Lung microvascular endothelial cell (primary cell): Measurements from ENCODE around the gene RBM39. TPM values are rescaled to one million over a fixed set of nuclear protein-coding genes. Genes with fewer than 3 reads are reported as not detected.
"Not testable (repeated sequence)": the region's sequence is repeated elsewhere in the genome, so short reads cannot be mapped to it uniquely, and the experiment has no call there.

Experiments used
- DNase-seq, 2 donors: peaks; one replicate each; pipeline versions ENCODE4 v3.0.0 to v3.0.0-alpha.2; 2010; ENCODE audit warnings: low read depth in 2 of 2
- total RNA-seq: library from RNA; depleted of rRNA; stranded (reverse); fragments of >200 nt; gene quantifications from 2 replicates; pipeline ENCODE4 v1.2.1, GENCODE V29; 2014

Gene RBM39
- total RNA-seq: 231 and 313 TPM in 2 replicates

DNA sequence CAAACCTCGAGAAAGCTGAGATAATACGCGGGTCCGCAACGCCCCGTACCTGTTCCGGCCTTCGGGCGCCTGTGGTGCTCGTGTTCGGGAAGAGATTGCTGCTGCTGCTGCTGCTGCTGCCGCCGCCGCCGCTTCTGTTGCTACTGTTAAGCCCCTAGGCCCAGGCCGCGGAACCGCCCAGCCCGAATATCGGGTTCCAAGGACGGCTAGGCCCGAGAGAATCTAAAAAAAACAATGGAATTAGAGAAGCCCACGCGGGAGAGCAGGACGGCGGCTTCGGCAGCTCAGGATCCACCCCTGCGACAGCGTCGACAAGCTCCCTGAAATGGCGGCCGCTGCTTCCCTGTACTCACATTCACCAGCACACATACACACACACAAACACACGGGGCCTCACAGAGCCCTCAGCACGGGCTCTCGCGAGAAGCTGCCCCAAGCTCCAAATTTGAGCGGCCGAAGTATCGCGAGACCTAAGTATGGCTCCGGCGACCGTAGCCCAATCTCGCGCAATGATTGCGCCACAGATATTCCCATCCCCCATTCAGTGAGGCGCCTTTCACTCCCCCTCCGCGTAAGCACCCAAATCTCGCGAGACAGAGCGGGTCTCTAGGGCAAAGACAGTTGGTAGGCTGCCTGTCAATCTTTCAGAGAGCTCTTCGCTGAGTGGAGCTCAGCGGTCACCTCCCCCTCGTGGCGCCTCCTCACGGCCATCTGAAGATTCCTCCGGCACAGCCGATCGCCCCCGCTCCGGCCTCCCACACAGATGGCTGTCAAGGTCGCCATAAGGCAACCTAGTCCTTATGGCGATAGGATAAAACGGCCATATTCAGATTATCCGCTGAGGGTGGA, at the start of gene RBM39:
TSS of gene RBM39 (minus strand) at position 369 of the 849 bp plus-strand sequence. CDS start 1,386 bp downstream, outside the sequence.
- DNase-seq: peak; percentile 100

DNA sequence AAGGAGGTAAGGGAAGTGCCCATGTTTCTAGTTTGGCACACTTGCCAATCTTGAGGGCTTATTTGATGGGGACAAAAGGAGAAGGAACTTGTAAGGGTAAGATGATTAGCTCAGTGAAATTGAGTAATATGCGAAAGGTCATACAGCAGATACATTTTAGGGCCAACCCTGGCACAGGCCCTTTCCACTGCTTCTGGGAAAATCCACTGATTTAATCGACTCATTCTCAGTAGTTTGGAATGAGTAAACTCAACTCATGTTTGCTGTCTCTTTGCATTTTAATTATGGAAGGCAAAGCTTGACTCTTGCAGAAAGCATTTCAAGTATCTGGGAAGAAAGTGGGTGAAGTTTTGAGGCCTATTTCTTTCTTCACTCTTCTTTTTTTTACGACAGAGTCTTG, 49.8 kb upstream of the RBM39 start:
- DNase-seq: no peak

DNA sequence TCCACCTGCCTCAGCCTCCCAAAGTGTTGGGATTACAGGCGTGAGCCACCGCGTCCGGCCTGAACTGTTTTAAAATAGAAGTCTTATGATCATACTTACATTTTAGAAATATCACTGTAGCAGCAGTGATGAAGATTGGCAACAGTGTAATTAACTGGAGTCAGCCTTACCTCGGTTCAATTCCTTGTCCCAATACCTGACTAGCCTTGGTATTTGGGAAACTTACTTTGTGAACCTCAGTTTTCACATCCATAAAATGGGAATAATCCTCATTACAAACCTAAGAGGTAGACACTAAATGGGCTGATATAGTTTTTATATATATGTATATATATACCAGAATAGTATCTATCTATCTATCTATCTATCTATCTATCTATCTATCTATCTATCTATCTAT, 49.0 kb upstream of the RBM39 start:
- no peak for DNase-seq

DNA sequence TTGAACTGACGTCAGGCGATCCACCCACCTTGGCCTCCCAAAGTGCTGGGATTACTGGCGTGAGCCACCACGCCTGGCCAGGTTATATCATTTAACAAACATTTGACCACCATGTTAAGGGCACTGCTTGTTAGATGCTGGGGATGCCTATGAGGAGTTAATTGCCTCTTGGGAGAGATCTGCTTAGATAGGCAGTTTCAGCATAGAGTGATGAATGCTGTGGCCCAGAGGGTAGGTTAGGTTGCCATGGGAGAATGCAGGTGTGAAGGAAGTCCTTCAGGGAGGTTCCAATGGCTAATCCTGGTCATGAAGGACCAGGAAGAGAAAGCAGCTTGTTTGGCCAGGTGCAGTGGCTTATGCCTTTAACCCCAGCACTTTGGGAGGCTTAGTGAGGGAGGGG, 46.7 kb upstream of the RBM39 start:
- no peak for DNase-seq

DNA sequence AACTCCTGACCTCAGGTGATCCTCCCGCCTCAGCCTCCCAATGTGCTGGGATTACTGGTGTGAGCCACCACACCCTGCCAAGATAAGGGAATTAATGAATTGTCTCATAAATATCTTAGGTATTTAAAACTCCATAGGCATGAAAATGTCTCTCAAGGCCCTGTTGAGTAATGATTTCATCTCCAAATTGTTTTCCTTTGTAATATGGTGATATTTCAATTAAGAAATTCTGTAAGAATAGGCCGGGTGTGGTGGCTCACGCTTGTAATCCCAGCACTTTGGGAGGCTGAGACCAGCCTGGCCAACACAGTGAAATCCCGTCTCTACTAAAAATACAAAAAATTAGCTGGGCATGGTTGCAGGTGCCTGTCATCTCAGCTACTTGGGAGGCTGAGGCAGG, 43.5 kb upstream of the RBM39 start:
- DNase-seq: not testable (repeated sequence)

DNA sequence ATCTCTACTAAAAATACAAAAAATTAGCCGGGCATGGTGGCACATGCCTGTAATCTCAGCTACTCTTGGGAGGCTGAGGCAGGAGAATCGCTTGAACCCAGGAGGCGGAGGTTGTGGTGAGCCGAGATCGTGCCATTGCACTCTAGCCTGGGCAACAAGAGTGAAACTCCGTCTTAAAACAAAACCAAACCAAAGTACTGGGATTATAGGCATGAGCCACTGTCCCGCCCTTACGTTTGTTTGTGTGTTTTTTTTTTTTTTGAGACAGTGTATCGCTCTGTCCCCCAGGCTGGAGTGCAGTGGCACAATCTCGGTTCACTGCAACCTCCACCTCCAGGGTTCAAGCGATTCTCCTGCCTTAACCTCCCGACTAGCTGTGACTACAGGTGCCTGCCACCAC, 41.8 kb upstream of the RBM39 start:
- not testable (repeated sequence) for DNase-seq

DNA sequence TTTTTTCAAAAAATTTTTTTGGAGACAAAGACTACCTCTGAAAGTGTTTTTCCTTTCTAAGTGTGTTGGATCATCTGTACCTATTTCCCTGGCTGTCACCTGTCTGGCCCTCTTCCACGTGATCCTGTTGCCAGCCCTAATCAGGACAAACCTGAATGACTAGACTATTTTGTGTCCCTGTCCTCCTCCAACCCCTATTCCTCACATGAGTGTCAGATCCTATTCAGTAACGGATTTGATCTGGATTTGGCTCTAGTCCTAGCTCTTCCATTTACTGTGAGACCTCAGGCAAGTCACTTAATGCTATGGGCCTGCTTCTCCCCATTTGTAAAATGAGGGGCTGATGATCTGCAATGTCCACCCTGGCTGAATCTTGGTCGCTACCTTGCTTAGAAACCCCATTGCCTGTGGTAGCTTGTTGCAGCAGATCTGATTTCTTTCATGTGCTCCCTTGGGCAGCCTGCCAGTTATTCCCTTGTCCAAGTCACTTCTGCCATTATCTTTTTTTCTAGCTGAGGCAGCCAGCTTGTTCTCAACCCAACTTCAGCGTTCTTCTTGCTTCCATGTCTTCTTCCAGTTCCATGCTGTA, 34.5 kb upstream of the RBM39 start:
- DNase-seq: peak; percentile 35 to 47

DNA sequence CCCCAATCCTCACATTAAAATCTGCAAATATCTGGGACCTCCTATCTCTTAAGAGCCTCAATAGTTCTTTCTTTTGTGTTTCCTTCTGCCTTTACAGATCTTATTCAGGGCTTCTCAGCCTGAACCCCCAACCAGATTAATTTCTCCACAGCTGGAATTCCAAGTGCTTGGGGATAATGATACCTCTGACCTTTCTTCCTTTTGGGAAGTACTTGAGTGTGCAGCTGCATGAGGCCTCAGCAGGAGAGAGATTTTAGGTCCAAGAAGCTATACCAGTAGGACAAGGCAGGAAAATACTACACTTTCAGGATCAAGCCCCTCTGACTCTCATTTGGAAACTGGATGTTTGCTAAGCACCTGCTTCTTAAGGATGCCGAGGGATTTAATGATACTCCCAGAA, 32.3 kb upstream of the RBM39 start:
- no peak for DNase-seq

DNA sequence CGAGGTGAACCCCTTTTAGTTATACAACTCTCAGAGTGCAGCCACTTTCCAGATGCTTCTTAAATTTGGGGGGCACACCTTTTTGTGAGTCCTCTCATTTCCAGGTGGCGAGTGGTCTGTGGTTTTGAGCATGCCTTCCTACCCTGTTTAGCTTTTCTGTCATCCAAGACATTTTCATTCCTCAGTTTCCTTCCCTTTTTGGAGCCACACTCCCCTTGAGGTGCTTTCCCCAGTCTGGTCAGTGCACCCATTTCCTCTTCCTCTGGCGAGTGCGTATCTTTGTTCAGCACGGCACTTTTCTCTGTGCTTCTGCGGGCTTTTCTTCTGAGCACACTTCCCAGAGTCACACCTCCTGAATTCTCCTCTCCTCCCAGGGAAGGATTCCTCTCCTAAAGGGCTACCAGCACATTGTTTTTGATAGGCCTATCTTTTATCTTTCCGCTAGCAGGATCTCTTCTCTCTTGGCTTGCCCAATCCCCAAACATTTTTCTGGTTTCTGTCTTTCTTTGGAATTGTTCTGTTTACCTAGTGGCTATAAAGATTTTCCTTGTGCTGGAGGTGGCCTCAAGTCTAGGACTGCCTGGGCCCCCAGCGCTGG, 31.2 kb upstream of the RBM39 start:
- DNase-seq: peak; percentile 10 to 79

DNA sequence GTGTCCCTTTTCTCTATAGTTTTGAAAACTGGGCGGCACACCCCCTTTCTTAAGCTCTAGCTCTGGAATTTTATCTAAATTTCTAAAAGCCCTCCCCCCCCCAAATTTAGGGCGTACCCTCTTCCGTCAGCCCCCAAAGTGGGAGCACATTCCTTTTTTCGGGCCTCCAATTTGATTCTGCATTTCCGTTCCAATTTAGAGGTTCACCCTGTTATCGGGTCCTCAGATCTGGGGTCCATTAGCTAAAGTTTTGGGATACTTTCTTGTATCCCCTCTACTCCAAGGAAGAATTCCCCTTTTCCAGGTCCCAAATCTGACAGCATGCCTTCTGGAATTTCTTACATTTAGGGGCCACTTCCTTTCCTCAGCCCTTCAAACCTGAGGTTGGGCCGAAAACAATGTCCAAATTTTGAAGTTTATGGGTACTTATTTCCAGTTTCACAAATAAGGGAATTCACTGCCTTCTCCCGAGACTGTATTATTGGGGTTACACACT, 30.6 kb upstream of the RBM39 start:
- DNase-seq: peak in 1 of 2 donors; percentile 3

DNA sequence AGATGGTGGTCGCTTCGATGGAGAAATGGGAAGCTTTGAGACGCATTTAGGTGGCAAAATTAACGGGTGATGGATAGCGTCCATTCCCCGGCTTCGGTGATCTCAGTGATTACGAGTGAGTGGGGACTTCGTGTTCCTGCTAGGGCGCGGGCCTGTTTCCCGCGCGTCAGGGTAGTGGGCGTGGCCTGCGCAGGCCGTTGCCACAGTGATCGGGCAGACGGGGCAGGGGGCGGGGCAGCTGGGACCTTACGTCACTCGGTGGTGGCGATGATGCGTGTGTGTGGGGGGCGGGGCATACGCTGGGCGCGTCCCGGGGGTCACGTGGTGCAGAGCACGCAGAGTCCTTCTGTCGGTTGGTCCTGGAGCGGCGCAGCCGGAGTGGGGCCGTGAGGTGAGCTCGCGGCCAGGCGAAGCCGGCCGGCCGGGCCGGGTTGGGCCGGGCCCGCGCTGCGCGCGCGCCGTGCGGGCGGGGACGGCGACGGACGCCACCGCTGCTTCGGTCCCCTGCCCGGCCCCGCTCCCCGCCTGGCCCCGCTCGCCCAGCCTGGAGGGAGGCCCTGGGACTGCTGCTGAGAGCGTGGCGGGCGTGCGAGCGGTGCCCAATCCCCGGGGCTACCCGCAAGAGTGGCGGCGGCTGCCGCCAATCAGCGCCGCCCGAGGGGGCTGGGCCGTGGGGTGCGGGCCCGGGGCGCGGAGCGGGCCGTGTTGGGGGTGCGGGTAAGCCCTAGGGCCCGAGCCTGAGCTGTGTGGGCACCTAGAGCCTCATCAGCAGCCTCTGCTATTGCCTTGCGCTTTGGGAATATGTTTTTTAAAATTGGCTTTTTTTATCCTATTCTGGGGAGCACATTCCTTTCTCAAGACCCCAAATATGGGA, 29.9 kb upstream of the RBM39 start, which contains the start of gene PHF20:
TSS of gene PHF20 (plus strand) at position 327 of the 874 bp plus-strand sequence. CDS start 29,508 bp downstream, outside the sequence.
- peak; percentile 99 for DNase-seq

DNA sequence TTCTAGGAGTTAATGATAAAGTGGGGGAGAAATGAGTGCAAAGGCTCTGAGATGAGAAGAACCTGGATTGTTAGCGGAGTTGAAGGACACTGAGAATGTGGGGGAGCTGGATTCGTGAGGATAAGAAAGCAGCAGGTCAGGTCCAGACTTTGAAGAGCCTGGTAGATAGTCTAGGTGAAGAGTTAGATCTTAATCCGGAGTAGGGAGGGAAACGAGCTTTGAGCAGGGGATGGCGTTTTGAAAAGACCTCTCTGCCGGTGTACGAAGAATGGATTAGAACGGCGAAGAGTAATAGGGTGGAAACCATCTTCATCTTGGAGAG, 29.3 kb upstream of the RBM39 start:
- no peak for DNase-seq

DNA sequence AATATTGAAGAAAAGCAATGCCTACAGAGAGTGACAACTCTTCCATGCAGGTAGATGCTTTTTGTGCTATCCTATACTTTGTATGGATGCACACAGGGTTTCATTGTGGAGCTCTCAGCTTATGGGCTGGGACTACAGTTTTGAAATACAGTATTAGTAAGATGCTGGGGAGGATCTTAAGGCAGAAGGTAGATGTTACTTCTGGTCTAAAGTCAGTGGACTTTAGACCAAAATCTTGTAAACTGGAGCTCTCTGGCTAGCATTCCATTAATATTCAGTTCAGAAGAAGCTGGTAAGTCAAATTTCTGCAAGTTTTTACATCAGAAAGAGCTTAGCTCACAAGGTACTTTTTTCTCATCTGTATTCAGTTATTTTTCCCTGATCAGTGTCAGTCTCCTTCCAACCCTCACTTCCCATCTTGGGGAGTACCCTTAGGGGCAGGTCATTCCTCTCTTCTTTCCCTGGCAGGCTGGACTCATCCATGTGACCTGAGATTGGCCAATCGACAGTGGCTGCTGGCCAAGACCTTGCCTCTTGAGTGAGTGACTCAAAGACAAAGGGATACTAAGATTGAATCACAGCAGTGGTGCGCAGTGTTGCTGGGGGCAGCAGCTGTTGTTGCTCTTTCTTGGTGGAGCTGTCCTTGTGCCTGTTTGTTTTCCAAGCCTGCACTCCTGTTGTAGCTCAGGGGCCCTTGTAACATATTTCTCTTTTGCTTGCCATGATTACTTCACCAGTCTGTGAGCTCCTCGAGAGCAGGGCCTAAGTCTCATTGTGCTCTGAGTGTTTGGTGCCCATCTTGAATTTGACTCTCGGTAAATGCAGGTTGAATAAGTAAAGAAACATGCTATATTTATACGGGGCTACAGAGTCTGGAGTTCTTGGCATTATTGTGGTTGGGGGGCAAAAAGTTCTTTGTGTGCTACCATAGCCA, 26.9 kb upstream of the RBM39 start:
- DNase-seq: peak; percentile 32 to 99

DNA sequence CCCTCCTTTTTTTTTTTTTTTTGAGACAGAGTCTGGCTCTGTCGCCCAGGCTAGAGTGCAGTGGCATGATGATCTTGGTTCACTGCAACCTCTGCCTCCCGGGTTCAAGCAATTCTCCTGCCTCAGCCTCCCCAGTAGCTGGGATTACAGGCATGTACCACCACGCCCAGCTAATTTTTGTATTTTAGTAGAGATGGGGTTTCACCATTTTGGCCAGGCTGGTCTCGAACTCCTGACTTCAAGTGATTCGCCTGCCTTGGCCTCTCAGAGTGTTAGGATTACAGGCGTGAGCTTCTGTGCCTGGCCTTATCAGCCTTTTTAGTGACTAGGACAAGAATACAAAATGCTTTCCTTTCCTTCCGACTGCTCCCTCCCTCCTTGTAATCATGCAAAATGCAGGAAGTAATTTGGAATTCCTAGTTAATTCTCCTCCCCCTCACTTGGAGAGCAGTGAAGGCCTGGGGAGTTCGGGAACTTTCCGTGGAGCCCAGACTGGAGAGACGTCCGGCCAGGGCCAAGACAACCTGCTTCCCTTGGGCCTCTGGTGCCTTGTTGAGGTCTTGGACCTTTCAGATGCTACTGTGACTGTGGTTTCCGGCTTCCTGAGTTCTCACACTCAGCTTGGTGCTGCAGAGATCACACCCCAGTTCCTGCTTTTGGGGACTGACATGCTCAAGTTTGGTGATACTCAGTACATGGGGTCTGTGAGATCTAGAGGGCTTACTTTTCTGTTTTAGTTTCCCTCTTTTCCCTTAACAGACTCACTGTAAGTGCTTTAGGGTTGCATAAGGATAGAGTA, 25.8 kb upstream of the RBM39 start:
- peak; percentile 17 to 97 for DNase-seq

DNA sequence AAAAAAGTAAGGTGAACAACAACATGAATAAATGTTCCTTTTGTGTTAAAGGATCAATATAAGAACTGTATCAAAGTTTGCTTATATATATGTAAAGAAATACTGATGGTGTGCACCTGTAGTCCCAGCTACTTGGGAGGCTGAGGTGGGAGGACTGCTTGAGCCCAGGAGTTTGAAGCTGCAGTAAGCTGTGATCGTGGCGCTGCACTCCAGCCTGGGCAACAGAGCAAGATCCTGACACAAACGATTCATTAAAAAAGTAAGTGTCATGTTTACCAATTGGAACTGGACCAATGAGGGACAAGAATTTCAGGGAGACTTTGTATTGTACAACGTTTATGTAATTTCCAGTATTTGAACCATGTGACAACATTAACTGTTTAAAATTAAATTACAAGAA, 24.8 kb upstream of the RBM39 start:
- DNase-seq: no peak

DNA sequence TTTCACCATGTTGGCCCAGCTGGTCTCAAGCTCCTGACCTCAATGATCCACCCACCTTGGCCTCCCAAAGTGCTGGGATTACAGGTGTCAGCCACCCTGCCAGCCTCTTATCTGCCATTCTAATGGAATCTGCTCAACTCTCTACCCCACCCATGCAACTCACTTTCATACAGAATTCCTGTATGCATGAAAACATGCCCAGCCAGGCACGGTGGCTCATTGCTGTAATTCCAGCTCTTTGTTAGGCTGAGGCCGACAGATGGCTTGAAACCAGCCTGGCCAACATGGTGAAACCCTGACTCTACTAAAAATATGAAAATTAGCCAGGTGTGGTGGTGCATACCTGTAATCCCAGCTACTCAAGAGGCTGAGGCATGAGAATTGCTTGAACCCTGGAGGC, 22.9 kb upstream of the RBM39 start:
- DNase-seq: not testable (repeated sequence)

DNA sequence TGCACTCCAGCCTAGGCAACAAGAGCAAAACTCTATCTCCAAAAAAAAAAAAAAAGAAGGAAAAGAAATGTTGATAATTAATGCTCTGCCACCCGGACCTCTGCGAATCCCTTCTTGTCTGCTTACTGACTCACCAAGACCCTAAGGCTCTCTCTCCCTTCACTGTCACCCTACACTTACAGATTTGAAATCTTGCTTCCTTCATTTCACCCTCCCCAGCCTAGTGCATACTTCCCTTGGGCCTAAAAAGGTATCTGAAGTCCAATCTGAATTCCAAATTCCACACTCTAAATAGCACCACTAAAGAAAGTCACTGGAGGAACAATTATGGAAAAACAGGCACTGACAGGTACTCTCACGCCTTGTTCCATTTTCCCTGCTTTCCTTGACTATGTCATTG, 20.4 kb upstream of the RBM39 start:
- DNase-seq: no peak

DNA sequence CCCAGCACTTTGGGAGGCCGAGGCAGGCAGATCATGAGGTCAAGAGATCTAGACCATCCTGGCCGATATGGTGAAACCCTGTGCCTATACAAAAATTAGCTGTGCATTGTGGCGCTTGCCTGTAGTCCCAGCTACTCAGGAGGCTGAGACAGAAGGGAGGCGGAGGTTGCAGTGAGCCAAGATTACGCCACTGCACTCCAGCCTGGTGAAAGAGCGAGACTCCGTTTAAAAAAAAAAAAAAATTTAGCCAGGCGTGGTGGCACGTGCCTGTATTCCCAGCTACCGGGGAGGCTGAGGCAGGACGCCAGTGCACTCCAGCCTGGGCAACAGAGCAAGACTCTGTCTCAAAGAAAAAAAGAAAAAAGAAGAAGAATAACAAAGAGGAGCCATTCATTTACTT, 19.5 kb upstream of the RBM39 start:
- DNase-seq: not testable (repeated sequence)

DNA sequence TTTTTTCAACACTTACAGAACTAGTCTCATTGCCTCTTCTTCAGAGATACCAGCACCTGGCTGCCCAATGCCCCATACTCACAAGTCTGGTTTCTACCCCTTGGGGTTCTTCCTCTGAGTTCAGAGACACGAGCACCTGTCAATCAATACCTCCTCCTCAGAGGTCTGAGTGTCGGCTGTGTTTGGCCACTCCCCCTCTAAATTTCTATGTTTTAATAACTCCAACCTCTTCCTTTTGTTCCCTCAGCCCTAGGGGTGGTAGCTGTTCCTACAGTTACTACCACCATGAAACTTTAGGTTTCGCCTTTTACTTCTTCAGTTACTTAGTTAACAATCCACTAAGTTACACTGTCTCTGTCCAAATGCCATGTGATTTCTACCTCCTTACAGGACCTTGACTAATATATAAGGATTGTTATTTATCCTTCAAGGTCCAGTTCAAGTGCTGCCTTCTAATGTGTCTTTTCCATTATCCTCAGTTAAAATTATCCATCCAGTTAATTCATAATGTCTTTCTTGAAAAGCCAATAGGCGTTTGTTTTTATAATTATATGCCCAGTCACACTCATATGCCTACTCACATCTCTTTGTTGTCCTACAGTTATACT, 15.1 kb upstream of the RBM39 start:
- DNase-seq: no peak
